IgD-negative memory B cell (primary cell): Measurements from ENCODE around the gene MLEC. TPM values are rescaled to one million over a fixed set of nuclear protein-coding genes. Genes with fewer than 3 reads are reported as not detected.

ENCODE experiments used
- H3K27ac Mint-ChIP-seq, 3 donors: one replicate each; pipeline ENCODE4 v1.8.0; 2020 to 2022; ENCODE audit warnings: mild to moderate bottlenecking in 3 of 3, mixed read lengths in 3 of 3, moderate library complexity in 1 of 3
- H3K27me3 Mint-ChIP-seq: one replicate; pipeline ENCODE4 v1.8.0; 2021; ENCODE audit warnings: mixed read lengths
- H3K36me3 Mint-ChIP-seq: one replicate; pipeline ENCODE4 v1.8.0; 2020; ENCODE audit warnings: mild to moderate bottlenecking, mixed read lengths
- H3K4me1 Mint-ChIP-seq, 3 donors: one replicate each; pipeline ENCODE4 v1.8.0; 2020 to 2022; ENCODE audit warnings: mixed read lengths in 3 of 3, mild to moderate bottlenecking in 1 of 3
- H3K4me3 Mint-ChIP-seq, 4 donors: one replicate each; pipeline ENCODE4 v1.8.0; 2020 to 2022; ENCODE audit warnings: mild to moderate bottlenecking in 4 of 4, mixed read lengths in 4 of 4, moderate library complexity in 3 of 4
- H3K9me3 Mint-ChIP-seq, 3 donors: one replicate each; pipeline ENCODE4 v1.8.0; 2020 to 2021; ENCODE audit warnings: mixed read lengths in 3 of 3, mild to moderate bottlenecking in 1 of 3
- polyA plus RNA-seq: library from polyadenylated mRNA; unstranded; fragments of 300-500 nt; fragmentation: Illumina TruSeq; gene quantifications from one replicate; pipeline ENCODE4 v1.2.3, GENCODE V29; 2021

MLEC gene
- polyA plus RNA-seq, 1 donor from 2014 or later: 64.3 TPM

GRCh38 chr12:120693848-120694247 is 6.9 kb downstream of the MLEC start:
- Mint-ChIP-seq H3K4me3 (no peak overlapping the region), H3K36me3 (peaks cover 15% of the 10 kb centered on the region), H3K27ac (no peak overlapping the region), H3K9me3 (no peaks in the 10 kb centered on the region), H3K27me3 (no peaks in the 10 kb centered on the region), H3K4me1 (peaks cover 4 to 18% (median 12%) of the 10 kb centered on the region in 3 donors)

DNA sequence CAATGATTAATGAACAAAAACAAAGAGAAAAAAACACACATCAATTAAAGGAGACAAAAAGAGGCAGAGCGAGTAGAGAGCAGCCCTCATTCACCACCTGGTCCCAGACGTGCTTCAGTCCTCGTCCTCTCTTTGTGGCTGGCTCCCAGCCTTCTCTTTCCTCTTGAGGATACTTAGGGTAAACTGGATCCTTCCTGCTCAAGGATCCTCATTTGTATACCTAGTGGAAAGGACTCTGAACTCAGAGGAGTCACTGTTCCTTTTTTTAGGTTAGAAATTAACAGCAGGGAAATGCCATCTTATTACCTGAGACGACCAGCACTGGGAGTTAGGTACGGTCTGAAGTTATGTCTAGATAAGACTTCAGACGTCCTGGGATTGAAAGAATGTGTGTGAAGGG is 9.7 kb downstream of the MLEC start:
- H3K9me3 Mint-ChIP-seq: no peaks in the 10 kb centered on the region
- H3K27me3 Mint-ChIP-seq: no peaks in the 10 kb centered on the region
- H3K4me3 Mint-ChIP-seq: no peak overlapping the region
- H3K27ac Mint-ChIP-seq: no peak overlapping the region
- peaks cover 0 to 9% (median 5%) of the 10 kb centered on the region in 3 donors for H3K4me1 Mint-ChIP-seq
- H3K36me3 Mint-ChIP-seq: peaks cover 21% of the 10 kb centered on the region

DNA sequence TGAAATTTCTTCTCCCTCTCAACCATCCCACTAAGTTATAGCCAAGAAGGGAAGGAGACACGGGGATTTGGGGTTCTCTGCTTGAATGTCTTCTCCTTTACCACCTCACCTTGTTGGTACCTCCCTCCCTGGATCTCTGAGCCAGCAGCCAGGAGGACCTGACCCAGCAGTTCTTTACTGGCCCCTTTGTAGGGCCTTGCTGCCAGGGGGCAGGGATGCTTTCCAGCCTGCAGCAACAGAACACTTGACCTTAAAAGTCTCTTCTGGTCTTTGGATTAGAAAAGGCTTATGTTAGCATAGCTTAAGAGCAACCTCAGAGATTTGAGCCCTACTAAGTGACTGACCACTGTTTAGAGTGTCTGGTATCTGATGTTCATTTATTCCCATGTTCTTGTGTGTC is 10.4 kb downstream of the MLEC start:
- Mint-ChIP-seq H3K27me3 (no peaks in the 10 kb centered on the region), H3K4me3 (peak overlapping the region in 1 of 4 donors; percentile 20), H3K4me1 (peaks cover 0 to 7% (median 6%) of the 10 kb centered on the region in 3 donors), H3K27ac (peak overlapping the region in 1 of 3 donors; percentile 45), H3K9me3 (no peaks in the 10 kb centered on the region), H3K36me3 (peaks cover 19% of the 10 kb centered on the region)

- peaks cover 0 to 7% (median 6%) of the 10 kb centered on the region in 3 donors for H3K4me1 Mint-ChIP-seq
- H3K4me3 Mint-ChIP-seq: no peak overlapping the region
- peak overlapping the region in 1 of 3 donors; percentile 57 for H3K27ac Mint-ChIP-seq
- H3K27me3 Mint-ChIP-seq: no peaks in the 10 kb centered on the region
- H3K36me3 Mint-ChIP-seq: peaks cover 15% of the 10 kb centered on the region
- H3K9me3 Mint-ChIP-seq: no peaks in the 10 kb centered on the region
Observed at GRCh38 chr12:120698665-120699064, 11.7 kb downstream of the MLEC start.

- no peaks in the 10 kb centered on the region for H3K27me3 Mint-ChIP-seq
- peaks cover 14% of the 10 kb centered on the region for H3K36me3 Mint-ChIP-seq
- H3K9me3 Mint-ChIP-seq: no peaks in the 10 kb centered on the region
- no peak overlapping the region for H3K4me3 Mint-ChIP-seq
- H3K27ac Mint-ChIP-seq: no peak overlapping the region
- H3K4me1 Mint-ChIP-seq: peaks cover 0 to 7% (median 6%) of the 10 kb centered on the region in 3 donors
Observed at GRCh38 chr12:120699553-120699952, 12.6 kb downstream of the MLEC start.

GRCh38 chr12:120700886-120701285 is 13.9 kb downstream of the MLEC start:
- peaks cover 13% of the 10 kb centered on the region for H3K36me3 Mint-ChIP-seq
- no peak overlapping the region for H3K4me3 Mint-ChIP-seq
- no peaks in the 10 kb centered on the region for H3K9me3 Mint-ChIP-seq
- no peak overlapping the region for H3K27ac Mint-ChIP-seq
- peaks cover 0 to 6% (median 4%) of the 10 kb centered on the region in 3 donors for H3K4me1 Mint-ChIP-seq
- no peaks in the 10 kb centered on the region for H3K27me3 Mint-ChIP-seq

DNA sequence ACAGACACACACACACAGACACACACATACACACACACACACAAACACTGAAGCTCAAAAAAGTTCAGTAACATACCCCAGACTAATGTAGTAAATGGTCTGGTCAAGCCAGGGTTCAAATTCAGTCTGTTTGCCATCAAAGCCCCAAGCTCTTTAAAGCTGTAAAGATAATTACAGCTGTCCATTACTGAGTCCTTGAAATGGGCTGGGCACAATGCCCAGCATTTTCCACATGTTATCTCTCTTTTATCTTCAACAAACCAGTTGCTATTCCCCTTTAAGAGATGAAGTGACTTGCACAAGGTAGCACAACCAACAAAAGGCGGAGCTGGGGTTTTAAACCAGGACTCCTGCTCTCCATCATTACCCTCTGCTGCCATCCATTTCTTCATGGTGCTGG is 15.7 kb downstream of the MLEC start:
- Mint-ChIP-seq H3K4me1 (peaks cover 0 to 6% (median 4%) of the 10 kb centered on the region in 3 donors), H3K27ac (no peak overlapping the region), H3K36me3 (peaks cover 8% of the 10 kb centered on the region), H3K4me3 (no peak overlapping the region), H3K9me3 (no peaks in the 10 kb centered on the region), H3K27me3 (no peaks in the 10 kb centered on the region)

DNA sequence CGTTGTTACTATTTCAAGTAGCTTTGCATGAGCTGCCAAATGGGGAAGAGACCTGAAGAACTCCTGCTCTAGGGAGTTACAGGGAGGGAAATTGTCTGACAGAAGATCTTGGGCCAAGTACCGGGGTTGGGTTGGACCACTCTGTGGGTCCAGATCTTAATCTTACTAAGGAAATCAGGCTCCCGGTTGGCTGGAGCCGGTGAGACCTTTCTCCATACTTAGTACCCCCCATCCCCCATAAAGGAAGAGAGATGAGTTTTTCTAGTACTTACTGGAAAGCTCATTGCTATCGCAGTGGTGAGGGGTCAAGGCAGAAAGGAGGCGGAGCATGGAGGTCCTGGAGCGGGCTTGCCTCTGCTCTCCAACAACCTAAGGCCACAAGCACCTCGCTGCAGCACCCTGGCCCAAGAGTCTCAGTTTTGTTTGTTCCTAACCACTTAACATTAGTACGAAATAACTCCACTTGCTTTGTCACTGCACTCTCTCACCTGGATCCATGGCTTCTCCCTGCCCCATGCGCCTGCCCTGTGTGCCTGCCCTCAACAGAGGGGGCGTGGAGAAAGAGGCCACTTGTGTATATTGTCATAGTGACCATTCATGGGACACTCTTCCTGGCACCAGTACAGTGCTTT is 16.5 kb downstream of the MLEC start:
- Mint-ChIP-seq H3K27ac (no peak overlapping the region), H3K36me3 (peaks cover 8% of the 10 kb centered on the region), H3K27me3 (no peaks in the 10 kb centered on the region), H3K4me1 (peaks cover 0 to 6% (median 4%) of the 10 kb centered on the region in 3 donors), H3K4me3 (no peak overlapping the region), H3K9me3 (no peaks in the 10 kb centered on the region)

GRCh38 chr12:120705618-120706017 is 18.7 kb downstream of the MLEC start:
- H3K36me3 Mint-ChIP-seq: peaks cover 7% of the 10 kb centered on the region
- no peak overlapping the region for H3K4me3 Mint-ChIP-seq
- peak overlapping the region in 1 of 3 donors; percentile 82 for H3K27ac Mint-ChIP-seq
- H3K9me3 Mint-ChIP-seq: no peaks in the 10 kb centered on the region
- H3K4me1 Mint-ChIP-seq: peaks cover 3 to 7% (median 3%) of the 10 kb centered on the region in 3 donors
- H3K27me3 Mint-ChIP-seq: no peaks in the 10 kb centered on the region

DNA sequence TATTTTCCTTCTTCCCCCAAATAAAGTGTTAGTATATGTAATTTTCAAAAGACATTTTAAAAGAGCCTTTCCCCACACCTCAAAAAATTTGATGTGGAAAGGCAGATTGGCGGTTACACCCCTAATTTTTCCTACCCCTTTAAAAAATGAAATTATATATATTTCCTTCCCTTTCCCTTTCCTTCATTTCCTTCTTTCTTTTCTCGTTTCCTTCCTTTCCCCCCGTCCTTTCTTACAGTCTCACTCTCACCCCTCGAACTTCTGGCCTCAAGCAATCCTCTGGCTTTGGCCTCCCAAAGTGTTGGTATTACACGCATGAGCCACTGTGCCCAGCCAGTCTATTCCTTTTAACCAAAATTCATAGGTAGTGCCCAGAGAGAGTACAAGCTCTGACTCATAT is 19.1 kb downstream of the MLEC start:
- Mint-ChIP-seq H3K9me3 (no peaks in the 10 kb centered on the region), H3K27ac (no peak overlapping the region), H3K36me3 (peaks cover 3% of the 10 kb centered on the region), H3K4me1 (peaks cover 3 to 7% (median 4%) of the 10 kb centered on the region in 3 donors), H3K27me3 (no peaks in the 10 kb centered on the region), H3K4me3 (no peak overlapping the region)

GRCh38 chr12:120708651-120709050 is 21.7 kb downstream of the MLEC start:
- Mint-ChIP-seq H3K4me3 (peak overlapping the region in 3 of 4 donors; percentile 25 to 76 (median 42)), H3K27ac (no peak overlapping the region)

GRCh38 chr12:120710031-120710804 is 23.3 kb downstream of the MLEC start, which contains the start of gene UNC119B:
Gene UNC119B, plus strand, starts transcription at chr12:120710458. Its CDS starts 17 bp downstream, at chr12:120710475.
- Mint-ChIP-seq H3K27ac (peak within 1 kb of the TSS; percentile 67 to 84 (median 69)), H3K36me3 (peaks cover 2% of the 10 kb centered on the region), H3K9me3 (no peaks in the 10 kb centered on the region), H3K4me1 (peaks cover 11 to 20% (median 18%) of the 10 kb centered on the region in 3 donors), H3K4me3 (peak within 1 kb of the TSS; percentile 86 to 95 (median 90)), H3K27me3 (no peaks in the 10 kb centered on the region)

More at GRCh38 chr12:120708651-120709050, 21.7 kb downstream of the MLEC start:
- H3K36me3 Mint-ChIP-seq: peaks cover 2% of the 10 kb centered on the region
- no peaks in the 10 kb centered on the region for H3K27me3 Mint-ChIP-seq
- peaks cover 5 to 15% (median 14%) of the 10 kb centered on the region in 3 donors for H3K4me1 Mint-ChIP-seq
- no peaks in the 10 kb centered on the region for H3K9me3 Mint-ChIP-seq

DNA sequence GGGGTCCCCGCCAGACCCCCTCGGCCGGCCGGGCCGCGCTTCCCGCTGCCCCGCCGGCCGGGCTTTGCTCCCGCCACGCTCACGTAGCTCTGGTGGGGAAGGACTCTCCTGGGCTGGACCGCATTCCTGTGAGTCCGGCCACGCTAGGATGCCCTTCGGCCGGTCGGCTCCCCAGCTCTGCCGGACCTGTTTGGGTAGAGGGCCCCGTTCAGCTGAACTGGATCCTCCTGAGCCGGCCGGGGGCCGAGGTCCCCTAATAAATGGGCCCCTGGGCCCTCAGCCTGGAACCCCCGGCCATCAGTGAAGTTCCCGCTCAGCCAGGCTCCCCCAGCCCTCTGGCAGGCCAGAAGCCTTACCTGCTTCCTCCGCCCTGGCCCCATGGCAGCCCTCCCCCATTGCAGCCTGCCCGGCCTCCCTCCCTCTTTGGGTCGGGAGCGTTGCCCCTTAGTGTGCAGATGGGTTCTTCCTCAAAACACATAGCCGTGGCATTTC is 23.9 kb downstream of the MLEC start:
- Mint-ChIP-seq H3K36me3 (no peaks in the 10 kb centered on the region), H3K4me1 (peaks cover 11 to 20% (median 18%) of the 10 kb centered on the region in 3 donors)

GRCh38 chr12:120711411-120711810 is 24.5 kb downstream of the MLEC start:
- no peaks in the 10 kb centered on the region for H3K27me3 Mint-ChIP-seq
- peak overlapping the region; percentile 67 to 84 (median 69) for H3K27ac Mint-ChIP-seq
- H3K4me3 Mint-ChIP-seq: peak overlapping the region; percentile 86 to 95 (median 90)
- H3K4me1 Mint-ChIP-seq: peaks cover 11 to 20% (median 18%) of the 10 kb centered on the region in 3 donors
- no peaks in the 10 kb centered on the region for H3K9me3 Mint-ChIP-seq
- H3K36me3 Mint-ChIP-seq: no peaks in the 10 kb centered on the region

More for the DNA sequence above, 23.9 kb downstream of the MLEC start:
- Mint-ChIP-seq H3K9me3 (no peaks in the 10 kb centered on the region), H3K4me3 (peak overlapping the region; percentile 86 to 95 (median 90)), H3K27me3 (no peaks in the 10 kb centered on the region), H3K27ac (peak overlapping the region; percentile 67 to 84 (median 69))

DNA sequence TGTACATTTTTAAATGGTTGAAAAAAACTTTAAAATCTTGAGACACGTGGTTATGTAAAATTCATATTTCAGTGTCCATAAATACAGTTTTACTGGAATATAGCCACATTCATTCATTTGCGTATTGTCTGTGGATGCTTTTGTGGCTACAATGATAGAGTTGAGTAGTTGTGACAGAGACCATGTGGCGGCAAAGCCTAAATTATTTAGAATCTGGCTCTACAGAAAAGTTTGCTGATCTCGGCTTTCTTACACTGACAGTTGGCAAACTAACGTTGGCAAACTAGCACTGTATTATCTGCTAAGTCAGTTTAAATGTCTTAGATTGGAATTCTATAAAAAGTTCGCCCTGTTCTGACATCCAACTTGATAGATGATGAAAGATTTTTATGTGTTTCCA is 25.7 kb downstream of the MLEC start:
- H3K36me3 Mint-ChIP-seq: peaks cover 1% of the 10 kb centered on the region
- no peaks in the 10 kb centered on the region for H3K27me3 Mint-ChIP-seq
- no peaks in the 10 kb centered on the region for H3K9me3 Mint-ChIP-seq
- H3K4me1 Mint-ChIP-seq: peaks cover 11 to 20% (median 18%) of the 10 kb centered on the region in 3 donors
- no peak overlapping the region for H3K27ac Mint-ChIP-seq
- peak overlapping the region in 1 of 4 donors; percentile 91 for H3K4me3 Mint-ChIP-seq
